GM23338 (cell line): ENCODE measurements around the gene ZNF496. TPM values are rescaled to one million over a fixed set of nuclear protein-coding genes. Genes with fewer than 3 reads are reported as not detected.

Source experiments
- CREB1 ChIP-seq: fragments of 250-450 bp; sonication (Bioruptor Pico); IDR thresholded peaks from 2 replicates; pipeline ENCODE4 v1.5.0; 2020; ENCODE audit warnings: low read depth, mild to moderate bottlenecking, moderate library complexity
- polyA plus RNA-seq: library from polyadenylated mRNA; unstranded; fragments of >200 nt; fragmentation: Nextera tagmentation; extraction: Ambion mirVana; gene quantifications from 2 replicates; pipeline ENCODE4 v1.2.1, GENCODE V29; 2016
- total RNA-seq: library from RNA; depleted of rRNA; stranded (reverse); fragments of >200 nt; shearing (Covaris generic); gene quantifications from 2 replicates; pipeline ENCODE4 v1.2.3, GENCODE V29; 2014
- TF ChIP-seq, protein P1 (sequence below): fragments of 250-450 bp; sonication (Bioruptor Pico); IDR thresholded peaks from 2 replicates; pipeline ENCODE4 v1.5.0; 2020; ENCODE audit warnings: mild to moderate bottlenecking, moderate library complexity
- TF ChIP-seq, protein P2 (sequence below), 2 experiments: fragments of 200-600 bp in 1 of 2; sonication (generic) in 1 of 2; conservative IDR thresholded peaks; 2 replicates each; pipeline versions ENCODE4 v1.5.1 to v1.6.1; 2016 to 2017; ENCODE audit warnings: antibody characterized with exemption in 2 of 2, low read depth in 2 of 2, mild to moderate bottlenecking in 2 of 2, moderate library complexity in 1 of 2
- TF ChIP-seq, protein P3 (sequence below): IDR thresholded peaks from one replicate; pipeline ENCODE4 v1.6.1; 2018; ENCODE audit warnings: antibody characterized with exemption; ENCODE audit not compliant: unreplicated experiment

The ZNF496 gene
- total and polyA plus RNA-seq, 2 experiments from 2014 or later = 22.0 to 127 TPM

DNA sequence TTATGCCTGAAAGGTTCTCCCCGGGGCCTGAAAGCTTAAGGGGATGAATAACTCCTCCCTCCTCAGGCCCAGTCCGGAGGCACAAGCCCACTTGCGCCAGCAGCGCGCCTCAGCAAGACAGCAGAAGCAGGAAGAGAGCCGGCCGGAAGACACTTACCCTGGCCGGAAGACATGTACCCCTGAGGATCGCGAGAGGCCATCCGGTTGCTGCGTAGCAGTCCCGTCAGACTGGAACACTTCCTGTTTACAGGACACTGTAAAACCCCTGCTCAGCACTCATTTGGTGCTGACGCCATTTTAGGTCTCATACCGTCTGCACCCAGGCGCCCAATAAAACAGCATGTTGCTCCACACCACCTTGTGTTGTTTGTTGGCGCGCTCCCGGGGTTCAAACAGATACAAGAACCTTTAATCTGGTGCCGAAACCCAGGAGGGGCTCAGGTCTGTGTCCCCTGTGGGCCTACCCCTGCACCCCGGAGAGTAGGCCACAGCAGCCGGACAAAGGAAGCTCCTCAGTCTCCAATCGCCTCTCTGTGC lies 45.5 kb downstream of the ZNF496 start (continued):
- TF ChIP-seq, protein P1, sequence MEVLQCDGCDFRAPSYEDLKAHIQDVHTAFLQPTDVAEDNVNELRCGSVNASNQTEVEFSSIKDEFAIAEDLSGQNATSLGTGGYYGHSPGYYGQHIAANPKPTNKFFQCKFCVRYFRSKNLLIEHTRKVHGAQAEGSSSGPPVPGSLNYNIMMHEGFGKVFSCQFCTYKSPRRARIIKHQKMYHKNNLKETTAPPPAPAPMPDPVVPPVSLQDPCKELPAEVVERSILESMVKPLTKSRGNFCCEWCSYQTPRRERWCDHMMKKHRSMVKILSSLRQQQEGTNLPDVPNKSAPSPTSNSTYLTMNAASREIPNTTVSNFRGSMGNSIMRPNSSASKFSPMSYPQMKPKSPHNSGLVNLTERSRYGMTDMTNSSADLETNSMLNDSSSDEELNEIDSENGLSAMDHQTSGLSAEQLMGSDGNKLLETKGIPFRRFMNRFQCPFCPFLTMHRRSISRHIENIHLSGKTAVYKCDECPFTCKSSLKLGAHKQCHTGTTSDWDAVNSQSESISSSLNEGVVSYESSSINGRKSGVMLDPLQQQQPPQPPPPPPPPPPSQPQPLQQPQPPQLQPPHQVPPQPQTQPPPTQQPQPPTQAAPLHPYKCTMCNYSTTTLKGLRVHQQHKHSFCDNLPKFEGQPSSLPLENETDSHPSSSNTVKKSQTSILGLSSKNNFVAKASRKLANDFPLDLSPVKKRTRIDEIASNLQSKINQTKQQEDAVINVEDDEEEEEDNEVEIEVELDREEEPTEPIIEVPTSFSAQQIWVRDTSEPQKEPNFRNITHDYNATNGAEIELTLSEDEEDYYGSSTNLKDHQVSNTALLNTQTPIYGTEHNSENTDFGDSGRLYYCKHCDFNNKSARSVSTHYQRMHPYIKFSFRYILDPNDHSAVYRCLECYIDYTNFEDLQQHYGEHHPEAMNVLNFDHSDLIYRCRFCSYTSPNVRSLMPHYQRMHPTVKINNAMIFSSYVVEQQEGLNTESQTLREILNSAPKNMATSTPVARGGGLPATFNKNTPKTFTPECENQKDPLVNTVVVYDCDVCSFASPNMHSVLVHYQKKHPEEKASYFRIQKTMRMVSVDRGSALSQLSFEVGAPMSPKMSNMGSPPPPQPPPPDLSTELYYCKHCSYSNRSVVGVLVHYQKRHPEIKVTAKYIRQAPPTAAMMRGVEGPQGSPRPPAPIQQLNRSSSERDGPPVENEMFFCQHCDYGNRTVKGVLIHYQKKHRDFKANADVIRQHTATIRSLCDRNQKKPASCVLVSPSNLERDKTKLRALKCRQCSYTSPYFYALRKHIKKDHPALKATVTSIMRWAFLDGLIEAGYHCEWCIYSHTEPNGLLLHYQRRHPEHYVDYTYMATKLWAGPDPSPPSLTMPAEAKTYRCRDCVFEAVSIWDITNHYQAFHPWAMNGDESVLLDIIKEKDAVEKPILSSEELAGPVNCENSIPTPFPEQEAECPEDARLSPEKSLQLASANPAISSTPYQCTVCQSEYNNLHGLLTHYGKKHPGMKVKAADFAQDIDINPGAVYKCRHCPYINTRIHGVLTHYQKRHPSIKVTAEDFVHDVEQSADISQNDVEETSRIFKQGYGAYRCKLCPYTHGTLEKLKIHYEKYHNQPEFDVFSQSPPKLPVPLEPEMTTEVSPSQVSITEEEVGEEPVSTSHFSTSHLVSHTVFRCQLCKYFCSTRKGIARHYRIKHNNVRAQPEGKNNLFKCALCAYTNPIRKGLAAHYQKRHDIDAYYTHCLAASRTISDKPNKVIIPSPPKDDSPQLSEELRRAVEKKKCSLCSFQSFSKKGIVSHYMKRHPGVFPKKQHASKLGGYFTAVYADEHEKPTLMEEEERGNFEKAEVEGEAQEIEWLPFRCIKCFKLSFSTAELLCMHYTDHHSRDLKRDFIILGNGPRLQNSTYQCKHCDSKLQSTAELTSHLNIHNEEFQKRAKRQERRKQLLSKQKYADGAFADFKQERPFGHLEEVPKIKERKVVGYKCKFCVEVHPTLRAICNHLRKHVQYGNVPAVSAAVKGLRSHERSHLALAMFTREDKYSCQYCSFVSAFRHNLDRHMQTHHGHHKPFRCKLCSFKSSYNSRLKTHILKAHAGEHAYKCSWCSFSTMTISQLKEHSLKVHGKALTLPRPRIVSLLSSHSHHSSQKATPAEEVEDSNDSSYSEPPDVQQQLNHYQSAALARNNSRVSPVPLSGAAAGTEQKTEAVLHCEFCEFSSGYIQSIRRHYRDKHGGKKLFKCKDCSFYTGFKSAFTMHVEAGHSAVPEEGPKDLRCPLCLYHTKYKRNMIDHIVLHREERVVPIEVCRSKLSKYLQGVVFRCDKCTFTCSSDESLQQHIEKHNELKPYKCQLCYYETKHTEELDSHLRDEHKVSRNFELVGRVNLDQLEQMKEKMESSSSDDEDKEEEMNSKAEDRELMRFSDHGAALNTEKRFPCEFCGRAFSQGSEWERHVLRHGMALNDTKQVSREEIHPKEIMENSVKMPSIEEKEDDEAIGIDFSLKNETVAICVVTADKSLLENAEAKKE = no peak
- TF ChIP-seq, protein P2, sequence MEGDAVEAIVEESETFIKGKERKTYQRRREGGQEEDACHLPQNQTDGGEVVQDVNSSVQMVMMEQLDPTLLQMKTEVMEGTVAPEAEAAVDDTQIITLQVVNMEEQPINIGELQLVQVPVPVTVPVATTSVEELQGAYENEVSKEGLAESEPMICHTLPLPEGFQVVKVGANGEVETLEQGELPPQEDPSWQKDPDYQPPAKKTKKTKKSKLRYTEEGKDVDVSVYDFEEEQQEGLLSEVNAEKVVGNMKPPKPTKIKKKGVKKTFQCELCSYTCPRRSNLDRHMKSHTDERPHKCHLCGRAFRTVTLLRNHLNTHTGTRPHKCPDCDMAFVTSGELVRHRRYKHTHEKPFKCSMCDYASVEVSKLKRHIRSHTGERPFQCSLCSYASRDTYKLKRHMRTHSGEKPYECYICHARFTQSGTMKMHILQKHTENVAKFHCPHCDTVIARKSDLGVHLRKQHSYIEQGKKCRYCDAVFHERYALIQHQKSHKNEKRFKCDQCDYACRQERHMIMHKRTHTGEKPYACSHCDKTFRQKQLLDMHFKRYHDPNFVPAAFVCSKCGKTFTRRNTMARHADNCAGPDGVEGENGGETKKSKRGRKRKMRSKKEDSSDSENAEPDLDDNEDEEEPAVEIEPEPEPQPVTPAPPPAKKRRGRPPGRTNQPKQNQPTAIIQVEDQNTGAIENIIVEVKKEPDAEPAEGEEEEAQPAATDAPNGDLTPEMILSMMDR (conservative IDR thresholded peaks at IDR 0.05; ENCODE audit: low read depth in 2 of 2) = no peak
- TF ChIP-seq CREB1 = no peak
- TF ChIP-seq, protein P3, sequence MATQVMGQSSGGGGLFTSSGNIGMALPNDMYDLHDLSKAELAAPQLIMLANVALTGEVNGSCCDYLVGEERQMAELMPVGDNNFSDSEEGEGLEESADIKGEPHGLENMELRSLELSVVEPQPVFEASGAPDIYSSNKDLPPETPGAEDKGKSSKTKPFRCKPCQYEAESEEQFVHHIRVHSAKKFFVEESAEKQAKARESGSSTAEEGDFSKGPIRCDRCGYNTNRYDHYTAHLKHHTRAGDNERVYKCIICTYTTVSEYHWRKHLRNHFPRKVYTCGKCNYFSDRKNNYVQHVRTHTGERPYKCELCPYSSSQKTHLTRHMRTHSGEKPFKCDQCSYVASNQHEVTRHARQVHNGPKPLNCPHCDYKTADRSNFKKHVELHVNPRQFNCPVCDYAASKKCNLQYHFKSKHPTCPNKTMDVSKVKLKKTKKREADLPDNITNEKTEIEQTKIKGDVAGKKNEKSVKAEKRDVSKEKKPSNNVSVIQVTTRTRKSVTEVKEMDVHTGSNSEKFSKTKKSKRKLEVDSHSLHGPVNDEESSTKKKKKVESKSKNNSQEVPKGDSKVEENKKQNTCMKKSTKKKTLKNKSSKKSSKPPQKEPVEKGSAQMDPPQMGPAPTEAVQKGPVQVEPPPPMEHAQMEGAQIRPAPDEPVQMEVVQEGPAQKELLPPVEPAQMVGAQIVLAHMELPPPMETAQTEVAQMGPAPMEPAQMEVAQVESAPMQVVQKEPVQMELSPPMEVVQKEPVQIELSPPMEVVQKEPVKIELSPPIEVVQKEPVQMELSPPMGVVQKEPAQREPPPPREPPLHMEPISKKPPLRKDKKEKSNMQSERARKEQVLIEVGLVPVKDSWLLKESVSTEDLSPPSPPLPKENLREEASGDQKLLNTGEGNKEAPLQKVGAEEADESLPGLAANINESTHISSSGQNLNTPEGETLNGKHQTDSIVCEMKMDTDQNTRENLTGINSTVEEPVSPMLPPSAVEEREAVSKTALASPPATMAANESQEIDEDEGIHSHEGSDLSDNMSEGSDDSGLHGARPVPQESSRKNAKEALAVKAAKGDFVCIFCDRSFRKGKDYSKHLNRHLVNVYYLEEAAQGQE = no peak
